ENCODE data around the gene ETS1.

- TF ChIP-seq RAD21 (conservative IDR thresholded peaks at IDR 0.05) (no peak), SMC3 (conservative IDR thresholded peaks at IDR 0.05; ENCODE audit: poor library complexity) (no peak), POLR2AphosphoS5 (IDR thresholded peaks at IDR 0.05) (no peak), TAF1 (IDR thresholded peaks at IDR 0.05; ENCODE audit: low read depth) (no peak), EZH2 (IDR thresholded peaks at IDR 0.05; ENCODE audit: borderline replicate concordance, insufficient read depth, low read length, poor library complexity, severe bottlenecking) (no peak)
- TF ChIP-seq, protein P1, sequence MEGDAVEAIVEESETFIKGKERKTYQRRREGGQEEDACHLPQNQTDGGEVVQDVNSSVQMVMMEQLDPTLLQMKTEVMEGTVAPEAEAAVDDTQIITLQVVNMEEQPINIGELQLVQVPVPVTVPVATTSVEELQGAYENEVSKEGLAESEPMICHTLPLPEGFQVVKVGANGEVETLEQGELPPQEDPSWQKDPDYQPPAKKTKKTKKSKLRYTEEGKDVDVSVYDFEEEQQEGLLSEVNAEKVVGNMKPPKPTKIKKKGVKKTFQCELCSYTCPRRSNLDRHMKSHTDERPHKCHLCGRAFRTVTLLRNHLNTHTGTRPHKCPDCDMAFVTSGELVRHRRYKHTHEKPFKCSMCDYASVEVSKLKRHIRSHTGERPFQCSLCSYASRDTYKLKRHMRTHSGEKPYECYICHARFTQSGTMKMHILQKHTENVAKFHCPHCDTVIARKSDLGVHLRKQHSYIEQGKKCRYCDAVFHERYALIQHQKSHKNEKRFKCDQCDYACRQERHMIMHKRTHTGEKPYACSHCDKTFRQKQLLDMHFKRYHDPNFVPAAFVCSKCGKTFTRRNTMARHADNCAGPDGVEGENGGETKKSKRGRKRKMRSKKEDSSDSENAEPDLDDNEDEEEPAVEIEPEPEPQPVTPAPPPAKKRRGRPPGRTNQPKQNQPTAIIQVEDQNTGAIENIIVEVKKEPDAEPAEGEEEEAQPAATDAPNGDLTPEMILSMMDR (IDR thresholded peaks at IDR 0.05; ENCODE audit: poor library complexity, severe bottlenecking) = no peak
- TF ChIP-seq, protein P2, sequence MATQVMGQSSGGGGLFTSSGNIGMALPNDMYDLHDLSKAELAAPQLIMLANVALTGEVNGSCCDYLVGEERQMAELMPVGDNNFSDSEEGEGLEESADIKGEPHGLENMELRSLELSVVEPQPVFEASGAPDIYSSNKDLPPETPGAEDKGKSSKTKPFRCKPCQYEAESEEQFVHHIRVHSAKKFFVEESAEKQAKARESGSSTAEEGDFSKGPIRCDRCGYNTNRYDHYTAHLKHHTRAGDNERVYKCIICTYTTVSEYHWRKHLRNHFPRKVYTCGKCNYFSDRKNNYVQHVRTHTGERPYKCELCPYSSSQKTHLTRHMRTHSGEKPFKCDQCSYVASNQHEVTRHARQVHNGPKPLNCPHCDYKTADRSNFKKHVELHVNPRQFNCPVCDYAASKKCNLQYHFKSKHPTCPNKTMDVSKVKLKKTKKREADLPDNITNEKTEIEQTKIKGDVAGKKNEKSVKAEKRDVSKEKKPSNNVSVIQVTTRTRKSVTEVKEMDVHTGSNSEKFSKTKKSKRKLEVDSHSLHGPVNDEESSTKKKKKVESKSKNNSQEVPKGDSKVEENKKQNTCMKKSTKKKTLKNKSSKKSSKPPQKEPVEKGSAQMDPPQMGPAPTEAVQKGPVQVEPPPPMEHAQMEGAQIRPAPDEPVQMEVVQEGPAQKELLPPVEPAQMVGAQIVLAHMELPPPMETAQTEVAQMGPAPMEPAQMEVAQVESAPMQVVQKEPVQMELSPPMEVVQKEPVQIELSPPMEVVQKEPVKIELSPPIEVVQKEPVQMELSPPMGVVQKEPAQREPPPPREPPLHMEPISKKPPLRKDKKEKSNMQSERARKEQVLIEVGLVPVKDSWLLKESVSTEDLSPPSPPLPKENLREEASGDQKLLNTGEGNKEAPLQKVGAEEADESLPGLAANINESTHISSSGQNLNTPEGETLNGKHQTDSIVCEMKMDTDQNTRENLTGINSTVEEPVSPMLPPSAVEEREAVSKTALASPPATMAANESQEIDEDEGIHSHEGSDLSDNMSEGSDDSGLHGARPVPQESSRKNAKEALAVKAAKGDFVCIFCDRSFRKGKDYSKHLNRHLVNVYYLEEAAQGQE (IDR thresholded peaks at IDR 0.05; ENCODE audit: borderline replicate concordance) = no peak
Measured at GRCh38 chr11:128469220-128469619, 118.1 kb downstream of the ETS1 start.
